Breast epithelium (tissue), 4 donors: ENCODE results near the gene ESPNL. TPM values are rescaled to one million over a fixed set of nuclear protein-coding genes. Genes with fewer than 3 reads are reported as not detected.

Source experiments
- DNase-seq, 2 donors: peaks; one replicate each; pipeline ENCODE4 v3.0.0-alpha.2; 2019; ENCODE audit warnings: low spot score in 2 of 2
- H3K27ac ChIP-seq, 2 donors: fragments of 200-600 bp; sonication (generic) in 1 of 2; one replicate each; pipeline ENCODE4 v1.5.1; 2016 to 2019; ENCODE audit warnings: mild to moderate bottlenecking in 1 of 2
- H3K27me3 ChIP-seq, 2 donors: fragments of 200-600 bp; sonication (generic) in 1 of 2; one replicate each; pipeline versions ENCODE4 v1.5.1 to v1.6.0; 2017 to 2019; ENCODE audit warnings: control low read depth in 1 of 2, mild to moderate bottlenecking in 1 of 2
- H3K36me3 ChIP-seq: fragments of 200-600 bp; one replicate; pipeline ENCODE4 v1.5.1; 2019
- H3K4me1 ChIP-seq, 2 donors: fragments of 200-600 bp; sonication (generic); one replicate each; pipeline ENCODE4 v1.5.1; 2016 to 2019; ENCODE audit warnings: control low read depth in 1 of 2
- H3K4me3 ChIP-seq, 3 donors: fragments of 200-600 bp; sonication (generic); 1 replicate in 2 of 3; 2 replicates in 1 of 3; pipeline ENCODE4 v1.5.1; 2016 to 2019; ENCODE audit warnings: mild to moderate bottlenecking in 3 of 3, moderate library complexity in 2 of 3
- H3K9me3 ChIP-seq, 2 donors: fragments of 200-600 bp; sonication (generic) in 1 of 2; one replicate each; pipeline ENCODE4 v1.5.1; 2016 to 2019; ENCODE audit warnings: control low read depth in 1 of 2
- CTCF ChIP-seq, 3 donors: fragments of 450-650 bp; IDR thresholded peaks; one replicate each; pipeline ENCODE4 v1.5.1; 2016 to 2017; ENCODE audit warnings: antibody characterized with exemption in 3 of 3, mild to moderate bottlenecking in 3 of 3, moderate library complexity in 3 of 3
- POLR2A ChIP-seq: fragments of 450-650 bp; IDR thresholded peaks from one replicate; pipeline ENCODE4 v1.6.1; 2016; ENCODE audit warnings: antibody characterized with exemption, mild to moderate bottlenecking, moderate library complexity
- POLR2AphosphoS5 ChIP-seq, 3 donors: sonication (generic); formaldehyde crosslinking; IDR thresholded peaks; one replicate each; pipeline ENCODE4 v1.6.1; 2017; ENCODE audit warnings: antibody characterized with exemption in 3 of 3
- intact Hi-C: fragments of 100-400 bp; cut with DNase I; formaldehyde crosslinking; loops from one replicate; pipeline ENCODE4 v1.15.1; 2023; ENCODE audit warnings: low total_unique reads
- total RNA-seq, 3 donors: library from RNA; depleted of rRNA; stranded (reverse); fragments of >200 nt; gene quantifications; one replicate each; pipeline ENCODE4 v1.1.0, GENCODE V29; 2016

Gene ESPNL
- total RNA-seq, 3 donors from 2014 or later, result 0.15 to 1.3 (median 0.64) TPM

- Histone ChIP-seq H3K4me3 (no peak overlapping the region), H3K9me3 (no peaks in the 10 kb centered on the region), H3K4me1 (no peaks in the 10 kb centered on the region), H3K27ac (no peak overlapping the region), H3K36me3 (no peaks in the 10 kb centered on the region), H3K27me3 (peaks cover 0 to 4% of the 10 kb centered on the region in 2 donors)
- intact Hi-C loops, result no loop called here
- DNase-seq, result no peak
- TF ChIP-seq POLR2A, result no peak
- TF ChIP-seq CTCF (IDR thresholded peaks at IDR 0.05), result no peak
- TF ChIP-seq POLR2AphosphoS5 (IDR thresholded peaks at IDR 0.05), result no peak
Observed at GRCh38 chr2:238132463-238133450, 32.6 kb downstream of the ESPNL start.

- Histone ChIP-seq H3K9me3 (no peaks in the 10 kb centered on the region), H3K4me1 (no peaks in the 10 kb centered on the region), H3K4me3 (no peak overlapping the region), H3K27me3 (no peaks in the 10 kb centered on the region), H3K36me3 (no peaks in the 10 kb centered on the region), H3K27ac (no peak overlapping the region)
- intact Hi-C loops, result no loop called here
- TF ChIP-seq POLR2AphosphoS5 (IDR thresholded peaks at IDR 0.05) (no peak), POLR2A (no peak)
- DNase-seq, result no peak
Observed at GRCh38 chr2:238133499-238134392, 33.6 kb downstream of the ESPNL start.

- no peak overlapping the region for H3K4me3 ChIP-seq
- DNase-seq, result no peak
- no peaks in the 10 kb centered on the region for H3K9me3 ChIP-seq
- H3K27ac ChIP-seq, result no peak overlapping the region
- intact Hi-C loops, result no loop called here
- no peaks in the 10 kb centered on the region for H3K36me3 ChIP-seq
- no peak for TF ChIP-seq POLR2A
- TF ChIP-seq POLR2AphosphoS5 (IDR thresholded peaks at IDR 0.05), result no peak
- TF ChIP-seq CTCF (IDR thresholded peaks at IDR 0.05), result no peak
- no peaks in the 10 kb centered on the region for H3K27me3 ChIP-seq
- H3K4me1 ChIP-seq, result no peaks in the 10 kb centered on the region
Observed at GRCh38 chr2:238134393-238134785, 34.2 kb downstream of the ESPNL start.

GRCh38 chr2:238135601-238136150 is 35.5 kb downstream of the ESPNL start:
- Histone ChIP-seq H3K27me3 (no peaks in the 10 kb centered on the region), H3K4me1 (no peaks in the 10 kb centered on the region), H3K4me3 (no peak overlapping the region), H3K27ac (no peak overlapping the region), H3K36me3 (no peaks in the 10 kb centered on the region), H3K9me3 (no peaks in the 10 kb centered on the region)
- no peak for DNase-seq
- intact Hi-C loops, result no loop called here
- no peak for TF ChIP-seq POLR2AphosphoS5 (IDR thresholded peaks at IDR 0.05)
- no peak for TF ChIP-seq POLR2A
- TF ChIP-seq CTCF (IDR thresholded peaks at IDR 0.05), result no peak

- Histone ChIP-seq H3K27me3 (no peaks in the 10 kb centered on the region), H3K4me3 (no peak overlapping the region), H3K27ac (peak overlapping the region in 1 of 2 donors; percentile 19), H3K36me3 (no peaks in the 10 kb centered on the region), H3K9me3 (no peaks in the 10 kb centered on the region), H3K4me1 (no peaks in the 10 kb centered on the region)
- DNase-seq, result no peak
- TF ChIP-seq CTCF (IDR thresholded peaks at IDR 0.05) (no peak), POLR2A (no peak)
- intact Hi-C loops, result no loop called here
Observed at GRCh38 chr2:238136820-238137537, 36.8 kb downstream of the ESPNL start.
